K562 (cell line): ENCODE data around the gene DNAJC1. TPM values are rescaled to one million over a fixed set of nuclear protein-coding genes. Genes with fewer than 3 reads are reported as not detected.

Source experiments
- CHD4 ChIP-seq: fragments of 200-600 bp; sonication (generic); IDR thresholded peaks from 3 replicates; pipeline ENCODE4 v1.6.1; 2012; ENCODE audit warnings: low read depth, mild to moderate bottlenecking, mixed read lengths, low read length, inconsistent platforms; ENCODE audit not compliant: insufficient read depth, insufficient replicate concordance, poor library complexity, severe bottlenecking
- CTBP1 ChIP-seq: fragments of 450-650 bp; IDR thresholded peaks from 2 replicates; pipeline ENCODE4 v1.6.1; 2016; ENCODE audit warnings: borderline replicate concordance
- ERF ChIP-seq: fragments of 450-650 bp; formaldehyde crosslinking; IDR thresholded peaks from 2 replicates; pipeline ENCODE4 v1.4.0; 2020; ENCODE audit warnings: mild to moderate bottlenecking, mixed read lengths
- FOXA1 ChIP-seq: fragments of 450-650 bp; IDR thresholded peaks from 2 replicates; pipeline ENCODE4 v1.6.1; 2016; ENCODE audit warnings: mild to moderate bottlenecking, borderline replicate concordance
- FOXA3 ChIP-seq, 2 experiments: fragments of 450-650 bp in 1 of 2; sonication (generic) in 1 of 2; formaldehyde crosslinking; IDR thresholded peaks in 1 of 2; conservative IDR thresholded peaks in 1 of 2; 2 replicates each; pipeline versions ENCODE4 v1.4.0 to v1.8.0; 2020 to 2022; ENCODE audit warnings: mild to moderate bottlenecking in 2 of 2, missing genetic modification reagents in 1 of 2
- FOXJ2 ChIP-seq: fragments of 200-800 bp; sonication (Bioruptor generic); IDR thresholded peaks from 2 replicates; pipeline ENCODE4 v1.6.1; 2016; ENCODE audit warnings: missing genetic modification characterization, missing compliant biosample characterization
- KAT8 ChIP-seq: fragments of 450-650 bp; IDR thresholded peaks from 2 replicates; pipeline ENCODE4 v1.6.1; 2016; ENCODE audit warnings: low read depth, mild to moderate bottlenecking
- MYC ChIP-seq, 2 experiments: fragments of 250-450 bp in 1 of 2; sonication (Bioruptor Pico) in 1 of 2; IDR thresholded peaks; 2 replicates each; pipeline versions ENCODE4 v1.5.1 to v1.6.1; 2012 to 2021; ENCODE audit warnings: low read depth in 2 of 2, borderline replicate concordance in 1 of 2, improper control_type of control experiment in 1 of 2, low read length in 1 of 2, mild to moderate bottlenecking in 1 of 2, moderate library complexity in 1 of 2
- NR3C1 ChIP-seq: sonication (generic); formaldehyde crosslinking; IDR thresholded peaks from 2 replicates; pipeline ENCODE4 v1.8.1; 2022; ENCODE audit warnings: missing genetic modification reagents
- NRF1 ChIP-seq, 2 experiments: fragments of 450-650 bp; IDR thresholded peaks in 1 of 2; conservative IDR thresholded peaks in 1 of 2; 2 replicates each; pipeline ENCODE4 v1.6.1; 2014; ENCODE audit warnings: mild to moderate bottlenecking in 2 of 2
- NUFIP1 ChIP-seq: fragments of 450-650 bp; IDR thresholded peaks from 2 replicates; pipeline ENCODE4 v1.6.1; 2018; ENCODE audit not compliant: partially characterized antibody
- PPARD ChIP-seq: fragments of 250-450 bp; sonication (Bioruptor Pico); IDR thresholded peaks from 2 replicates; pipeline ENCODE4 v1.8.0; 2022; ENCODE audit warnings: inconsistent platforms, mild to moderate bottlenecking, moderate library complexity
- PTBP1 ChIP-seq: fragments of 200-400 bp; formaldehyde crosslinking; IDR thresholded peaks from 2 replicates; pipeline ENCODE4 v1.6.1; 2017; ENCODE audit warnings: low read depth, low read length
- SMAD3 ChIP-seq: fragments of 450-650 bp; formaldehyde crosslinking; conservative IDR thresholded peaks from 2 replicates; pipeline ENCODE4 v1.4.0; 2020; ENCODE audit warnings: mild to moderate bottlenecking
- SUPT5H ChIP-seq: fragments of 450-650 bp; IDR thresholded peaks from 2 replicates; pipeline ENCODE4 v1.6.1; 2016
- TBL1XR1 ChIP-seq, 2 experiments: IDR thresholded peaks; 2 replicates each; pipeline ENCODE4 v1.6.1; 2012; ENCODE audit warnings: improper control_type of control experiment in 2 of 2, low read length in 2 of 2, mild to moderate bottlenecking in 1 of 2
- TEAD4 ChIP-seq, 2 experiments: sonication (generic) in 1 of 2; formaldehyde crosslinking in 1 of 2; IDR thresholded peaks; 2 replicates each; pipeline versions ENCODE4 v1.6.1 to v1.8.0; 2012 to 2022; ENCODE audit warnings: borderline replicate concordance in 1 of 2, inconsistent platforms in 1 of 2, low read length in 1 of 2, mild to moderate bottlenecking in 1 of 2, missing genetic modification reagents in 1 of 2
- YBX1 ChIP-seq: fragments of 450-650 bp; IDR thresholded peaks from 2 replicates; pipeline ENCODE4 v1.7.1; 2016; ENCODE audit warnings: mild to moderate bottlenecking
- YY1 ChIP-seq, 3 experiments: IDR thresholded peaks; 2 replicates each; pipeline ENCODE4 v1.6.1; 2011; ENCODE audit warnings: low read length in 2 of 3, mild to moderate bottlenecking in 2 of 3, moderate library complexity in 2 of 3, borderline replicate concordance in 1 of 3, control low read depth in 1 of 3, low read depth in 1 of 3; ENCODE audit not compliant: insufficient read depth in 3 of 3, insufficient replicate concordance in 2 of 3, control insufficient read depth in 1 of 3, insufficient read length in 1 of 3; ENCODE audit errors: extremely low read depth in 1 of 3
- ZNF23 ChIP-seq: fragments of 250-450 bp; sonication (Bioruptor Pico); IDR thresholded peaks from 2 replicates; pipeline ENCODE4 v1.4.0; 2020; ENCODE audit warnings: mild to moderate bottlenecking
- ZNF263 ChIP-seq: sonication (generic); formaldehyde crosslinking; IDR thresholded peaks from 2 replicates; pipeline ENCODE4 v1.8.0; 2022; ENCODE audit warnings: mild to moderate bottlenecking, missing genetic modification reagents, borderline replicate concordance
- ZNF583 ChIP-seq: fragments of 250-450 bp; sonication (Bioruptor Pico); IDR thresholded peaks from 2 replicates; pipeline ENCODE4 v1.4.0; 2020
- ZNF699 ChIP-seq: fragments of 250-450 bp; sonication (Bioruptor Pico); IDR thresholded peaks from 2 replicates; pipeline ENCODE4 v1.8.0; 2021; ENCODE audit warnings: mild to moderate bottlenecking, moderate library complexity; ENCODE audit not compliant: insufficient replicate concordance
- polyA plus RNA-seq, 8 experiments: library from polyadenylated mRNA; depleted of rRNA in 4 of 8; stranded (reverse) in 5 of 8; unstranded in 3 of 8; fragments of >200 nt; fragmentation: Nextera tagmentation in 2 of 8; fragmentation: Illumina TruSeq in 1 of 8; extraction: Ambion mirVana in 2 of 8; extraction: Trizol in 1 of 8; gene quantifications; 2 replicates each; pipeline versions ENCODE4 v1.2.1 to v1.2.3, GENCODE V29; 2011 to 2014; ENCODE audit warnings: inconsistent platforms in 1 of 8, missing spikeins in 1 of 8
- total RNA-seq, 7 experiments: library from RNA; depleted of rRNA in 6 of 7; stranded (reverse); fragments of >200 nt in 6 of 7; fragmentation: Illumina TruSeq in 2 of 7; extraction: Trizol in 2 of 7; gene quantifications; 2 replicates each; pipeline versions ENCODE4 v1.2.1 to v1.2.3, GENCODE V29; 2011 to 2021; ENCODE audit warnings: low replicate concordance in 1 of 7
- TF ChIP-seq, protein P1 (sequence below): fragments of 450-650 bp; formaldehyde crosslinking; IDR thresholded peaks from 2 replicates; pipeline ENCODE4 v1.4.0; 2022; ENCODE audit warnings: missing genetic modification characterization
- TF ChIP-seq, protein P2 (sequence below): fragments of 250-450 bp; sonication (Bioruptor Pico); IDR thresholded peaks from 2 replicates; pipeline ENCODE4 v1.8.0; 2022; ENCODE audit warnings: moderate library complexity, mild to moderate bottlenecking, inconsistent platforms
- TF ChIP-seq, protein P3 (sequence below), 2 experiments: fragments of 250-450 bp in 1 of 2; fragments of 450-650 bp in 1 of 2; sonication (Bioruptor Pico) in 1 of 2; IDR thresholded peaks; 2 replicates each; pipeline versions ENCODE4 v1.6.1 to v1.8.0; 2016 to 2021; ENCODE audit warnings: mild to moderate bottlenecking in 2 of 2, moderate library complexity in 2 of 2, missing compliant biosample characterization in 1 of 2, missing genetic modification characterization in 1 of 2

DNAJC1 gene
- total and polyA plus RNA-seq, 9 of the 15 experiments (the other 6 are each of a cell fraction or from before 2014, with no cell fraction given), result 5.4 to 77.6 (median 40.3) TPM

DNA sequence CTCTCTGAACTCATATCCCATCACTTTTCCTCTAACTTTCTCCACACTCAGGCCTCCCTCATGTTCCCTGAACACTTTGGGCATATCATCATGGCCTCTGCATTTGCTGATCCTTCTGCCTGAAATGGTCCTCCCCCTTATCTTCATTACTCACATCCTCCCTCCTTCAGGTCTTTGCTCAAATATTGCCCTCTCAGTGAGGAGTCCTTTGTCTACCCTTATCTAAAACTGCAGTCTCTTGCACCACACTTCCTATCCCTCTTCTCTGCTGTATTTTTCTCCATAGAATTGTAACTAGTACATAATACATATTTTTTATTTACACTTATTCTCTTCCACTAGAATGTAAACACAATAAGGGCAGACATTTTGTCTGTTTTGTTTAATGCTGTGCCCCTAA, 41.7 kb downstream of the DNAJC1 start (continued):
- peak in 1 of 2 experiments; percentile 60; a peak in 2 of 4 replicates for TF ChIP-seq TBL1XR1 (IDR thresholded peaks at IDR 0.05; ENCODE audit: low read length in 2 of 2)
- TF ChIP-seq NRF1 (conservative IDR thresholded peaks at IDR 0.05 in 1 of 2, IDR thresholded peaks at IDR 0.05 in 1 of 2), result no peak
- peak; percentile 94 for TF ChIP-seq CTBP1
- TF ChIP-seq YBX1, result no peak
- TF ChIP-seq, protein P1, sequence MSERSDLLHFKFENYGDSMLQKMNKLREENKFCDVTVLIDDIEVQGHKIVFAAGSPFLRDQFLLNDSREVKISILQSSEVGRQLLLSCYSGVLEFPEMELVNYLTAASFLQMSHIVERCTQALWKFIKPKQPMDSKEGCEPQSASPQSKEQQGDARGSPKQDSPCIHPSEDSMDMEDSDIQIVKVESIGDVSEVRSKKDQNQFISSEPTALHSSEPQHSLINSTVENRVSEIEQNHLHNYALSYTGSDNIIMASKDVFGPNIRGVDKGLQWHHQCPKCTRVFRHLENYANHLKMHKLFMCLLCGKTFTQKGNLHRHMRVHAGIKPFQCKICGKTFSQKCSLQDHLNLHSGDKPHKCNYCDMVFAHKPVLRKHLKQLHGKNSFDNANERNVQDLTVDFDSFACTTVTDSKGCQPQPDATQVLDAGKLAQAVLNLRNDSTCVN (CRISPR knock-in tag), result no peak
- TF ChIP-seq FOXA3 (CRISPR knock-in tag; conservative IDR thresholded peaks at IDR 0.05 in 1 of 2, IDR thresholded peaks at IDR 0.05 in 1 of 2), result no peak
- TF ChIP-seq FOXJ2, result no peak
- TF ChIP-seq SUPT5H, result no peak
- no peak for TF ChIP-seq ZNF699 (CRISPR knock-in tag)
- TF ChIP-seq, protein P2, sequence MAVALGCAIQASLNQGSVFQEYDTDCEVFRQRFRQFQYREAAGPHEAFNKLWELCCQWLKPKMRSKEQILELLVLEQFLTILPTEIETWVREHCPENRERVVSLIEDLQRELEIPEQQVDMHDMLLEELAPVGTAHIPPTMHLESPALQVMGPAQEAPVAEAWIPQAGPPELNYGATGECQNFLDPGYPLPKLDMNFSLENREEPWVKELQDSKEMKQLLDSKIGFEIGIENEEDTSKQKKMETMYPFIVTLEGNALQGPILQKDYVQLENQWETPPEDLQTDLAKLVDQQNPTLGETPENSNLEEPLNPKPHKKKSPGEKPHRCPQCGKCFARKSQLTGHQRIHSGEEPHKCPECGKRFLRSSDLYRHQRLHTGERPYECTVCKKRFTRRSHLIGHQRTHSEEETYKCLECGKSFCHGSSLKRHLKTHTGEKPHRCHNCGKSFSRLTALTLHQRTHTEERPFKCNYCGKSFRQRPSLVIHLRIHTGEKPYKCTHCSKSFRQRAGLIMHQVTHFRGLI (CRISPR knock-in tag), result no peak
- TF ChIP-seq CHD4, result no peak
- TF ChIP-seq SMAD3 (CRISPR knock-in tag), result no peak
- TF ChIP-seq ZNF583 (CRISPR knock-in tag), result no peak
- TF ChIP-seq, protein P3, sequence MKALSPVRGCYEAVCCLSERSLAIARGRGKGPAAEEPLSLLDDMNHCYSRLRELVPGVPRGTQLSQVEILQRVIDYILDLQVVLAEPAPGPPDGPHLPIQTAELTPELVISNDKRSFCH (CRISPR knock-in tag; IDR thresholded peaks at IDR 0.05), result no peak
- TF ChIP-seq, protein P3 (tag; IDR thresholded peaks at IDR 0.05), result no peak
- TF ChIP-seq ZNF263 (CRISPR knock-in tag), result peak; percentile 99
- peak in 1 of 3 experiments; percentile 84 for TF ChIP-seq YY1 (IDR thresholded peaks at IDR 0.05; ENCODE audit: borderline replicate concordance in 1 of 3, control insufficient read depth in 1 of 3, extremely low read depth in 1 of 3, insufficient read depth in 3 of 3, insufficient read length in 1 of 3, insufficient replicate concordance in 2 of 3, low read depth in 1 of 3, low read length in 2 of 3)
- TF ChIP-seq PPARD (CRISPR knock-in tag), result no peak
- no peak for TF ChIP-seq FOXA1
- TF ChIP-seq NUFIP1, result peak; percentile 31
- no peak for TF ChIP-seq KAT8
- peak; percentile 76 for TF ChIP-seq TEAD4 (IDR thresholded peaks at IDR 0.05; ENCODE audit: low read length)
- TF ChIP-seq TEAD4 (CRISPR knock-in tag; IDR thresholded peaks at IDR 0.05; ENCODE audit: borderline replicate concordance), result no peak
- TF ChIP-seq MYC (IDR thresholded peaks at IDR 0.05; ENCODE audit: low read depth, low read length), result peak; percentile 30; the same call in 1 of the 2 replicates
- TF ChIP-seq MYC (CRISPR knock-in tag; IDR thresholded peaks at IDR 0.05; ENCODE audit: borderline replicate concordance, low read depth), result no peak
- TF ChIP-seq NR3C1 (CRISPR knock-in tag), result no peak
- no peak for TF ChIP-seq PTBP1
- TF ChIP-seq ERF (CRISPR knock-in tag), result no peak
- no peak for TF ChIP-seq ZNF23 (CRISPR knock-in tag)
